ENCODE measurements around the gene HMGCL.
A peak's percentile ranks its signal among the peaks of the same experiment; 100 is the strongest.

GRCh38 chr1:23798662-23799142 is 26.5 kb downstream of the HMGCL start:
- TF ChIP-seq CTCF (IDR thresholded peaks at IDR 0.05; ENCODE audit: low read length): peak; percentile 52
- TF ChIP-seq EZH2 (IDR thresholded peaks at IDR 0.05; ENCODE audit: borderline replicate concordance, low read length): no peak
